CD4-positive, alpha-beta memory T cell (primary cell): Measurements from ENCODE around the gene SAP25. TPM values are rescaled to one million over a fixed set of nuclear protein-coding genes. Genes with fewer than 3 reads are reported as not detected.
"Not testable (repeated sequence)": the region's sequence is repeated elsewhere in the genome, so short reads cannot be mapped to it uniquely, and the experiment has no call there.

Experiments used
- CTCF ChIA-PET: fragments of 350-600 bp; sonication (Branson Sonifier 250); formaldehyde crosslinking; loops from one replicate; lab custom pipeline; 2021; ENCODE audit warnings: inconsistent platforms; ENCODE audit not compliant: partially characterized antibody; lab: Charles Lee
- POLR2A ChIA-PET: fragments of 350-600 bp; sonication (Branson Sonifier 250); formaldehyde crosslinking; loops from one replicate; lab custom pipeline; 2021; ENCODE audit not compliant: partially characterized antibody; lab: Charles Lee
- DNase-seq, 5 donors: peaks; one replicate each; pipeline versions ENCODE4 v3.0.0 to v3.0.0-alpha.2; 2020 to 2022; ENCODE audit warnings: mixed read lengths in 1 of 5
- H3K27ac ChIP-seq: one replicate; pipeline ENCODE4 v1.7.0; 2013; ENCODE audit warnings: low read depth, low read length
- H3K27me3 ChIP-seq: 2 replicates; pipeline ENCODE4 v1.7.0; 2013; ENCODE audit warnings: mild to moderate bottlenecking, low read length, moderate library complexity; ENCODE audit not compliant: insufficient read depth
- H3K36me3 ChIP-seq: 2 replicates; pipeline ENCODE4 v1.7.0; 2013; ENCODE audit warnings: mild to moderate bottlenecking, low read length, moderate library complexity; ENCODE audit not compliant: insufficient read depth
- H3K4me1 ChIP-seq: 2 replicates; pipeline ENCODE4 v1.7.0; 2013; ENCODE audit warnings: mild to moderate bottlenecking, low read length, moderate library complexity; ENCODE audit not compliant: insufficient read depth
- H3K4me3 ChIP-seq, 2 donors: one replicate each; pipeline ENCODE4 v1.7.0; 2013; ENCODE audit warnings: low read length in 2 of 2, mild to moderate bottlenecking in 1 of 2
- H3K9me3 ChIP-seq, 2 donors: one replicate each; pipeline ENCODE4 v1.7.0; 2013; ENCODE audit warnings: low read length in 2 of 2, control low read depth in 1 of 2; ENCODE audit not compliant: control insufficient read depth in 1 of 2
- H3K27ac Mint-ChIP-seq, 7 donors: one replicate each; pipeline ENCODE4 v1.8.0; 2020 to 2021; ENCODE audit warnings: mixed read lengths in 7 of 7, mild to moderate bottlenecking in 6 of 7, inconsistent platforms in 3 of 7, moderate library complexity in 3 of 7
- H3K27me3 Mint-ChIP-seq, 2 donors: one replicate each; pipeline ENCODE4 v1.8.0; 2020 to 2021; ENCODE audit warnings: mixed read lengths in 2 of 2
- H3K36me3 Mint-ChIP-seq, 2 donors: one replicate each; pipeline ENCODE4 v1.8.0; 2020 to 2021; ENCODE audit warnings: mixed read lengths in 2 of 2, inconsistent platforms in 1 of 2, mild to moderate bottlenecking in 1 of 2
- H3K4me1 Mint-ChIP-seq, 4 donors: one replicate each; pipeline ENCODE4 v1.8.0; 2020 to 2021; ENCODE audit warnings: mixed read lengths in 4 of 4, mild to moderate bottlenecking in 1 of 4
- H3K4me3 Mint-ChIP-seq, 8 donors: one replicate each; pipeline ENCODE4 v1.8.0; 2020 to 2021; ENCODE audit warnings: mixed read lengths in 8 of 8, mild to moderate bottlenecking in 7 of 8, moderate library complexity in 6 of 8, inconsistent platforms in 3 of 8
- H3K9me3 Mint-ChIP-seq, 8 donors: one replicate each; pipeline ENCODE4 v1.8.0; 2020 to 2021; ENCODE audit warnings: mixed read lengths in 8 of 8, mild to moderate bottlenecking in 5 of 8, inconsistent platforms in 3 of 8, moderate library complexity in 1 of 8
- intact Hi-C: fragments of 100-400 bp; cut with micrococcal nuclease; formaldehyde crosslinking; loops from one replicate; pipeline ENCODE4 v1.15.1; 2023
- polyA plus RNA-seq, 2 donors: library from polyadenylated mRNA; unstranded; fragments of 300-500 nt; fragmentation: Illumina TruSeq; gene quantifications; one replicate each; pipeline ENCODE4 v1.2.3, GENCODE V29; 2021
- total RNA-seq, 2 experiments: library from RNA; stranded (reverse); gene quantifications; one replicate each; pipeline ENCODE4 v1.2.3, GENCODE V29; 2021

Gene SAP25
- total and polyA plus RNA-seq, 4 experiments from 2014 or later: 0.72 to 126 (median 119) TPM; not detected in 1

- no peak for DNase-seq
- intact Hi-C loops: no loop called here
- H3K4me3 ChIP-seq: no peak overlapping the region
- H3K36me3 ChIP-seq: no peaks in the 10 kb centered on the region
- Mint-ChIP-seq H3K36me3 (no peaks in the 10 kb centered on the region), H3K9me3 (no peaks in the 10 kb centered on the region), H3K27ac (peak overlapping the region in 1 of 7 donors; percentile 26), H3K4me3 (no peak overlapping the region), H3K4me1 (peaks cover 0 to 2% (median 0%) of the 10 kb centered on the region in 4 donors), H3K27me3 (no peaks in the 10 kb centered on the region)
- no peaks in the 10 kb centered on the region for H3K27me3 ChIP-seq
- ChIA-PET CTCF (interaction anchor here (0.7 to 2.7 kb wide), 4 partner anchors 10 to 63 kb away, joined by 3 to 9 read pairs (median 6); no protein-coding TSS in a partner anchor), POLR2A (interaction anchor here (1.1 to 2.3 kb wide), 2 partner anchors 10 to 16 kb away, joined by 3 to 7 read pairs; no protein-coding TSS in a partner anchor)
- H3K27ac ChIP-seq: no peak overlapping the region
- no peaks in the 10 kb centered on the region for H3K9me3 ChIP-seq
- H3K4me1 ChIP-seq: no peaks in the 10 kb centered on the region
These were observed 41.3 kb downstream of the SAP25 start for GRCh38 chr7:100532165-100533022.

- POLR2A ChIA-PET: interaction anchor here (0.6 to 1.3 kb wide), 3 partner anchors 10 to 31 kb away, joined by 3 to 4 read pairs (median 3); partner anchors contain the start of gene AGFG2
These were observed 45.4 kb downstream of the SAP25 start for GRCh38 chr7:100528108-100528866.

GRCh38 chr7:100523192-100523591 is 50.5 kb downstream of the SAP25 start:
- POLR2A ChIA-PET, H3K4me1 Mint-ChIP-seq, H3K4me3 ChIP-seq, CTCF ChIA-PET, H3K27ac ChIP-seq, H3K27ac Mint-ChIP-seq, H3K27me3 Mint-ChIP-seq, H3K4me1 ChIP-seq, H3K27me3 ChIP-seq, H3K4me3 Mint-ChIP-seq, H3K36me3 Mint-ChIP-seq, intact Hi-C loops, DNase-seq, H3K9me3 Mint-ChIP-seq, H3K9me3 ChIP-seq, H3K36me3 ChIP-seq: not testable (repeated sequence)

More at GRCh38 chr7:100528108-100528866, 45.4 kb downstream of the SAP25 start:
- H3K27ac Mint-ChIP-seq, H3K4me1 ChIP-seq, H3K4me3 ChIP-seq, intact Hi-C loops, H3K27ac ChIP-seq, H3K4me1 Mint-ChIP-seq, H3K9me3 ChIP-seq, H3K36me3 Mint-ChIP-seq, DNase-seq, H3K9me3 Mint-ChIP-seq, H3K36me3 ChIP-seq, H3K4me3 Mint-ChIP-seq, H3K27me3 Mint-ChIP-seq, H3K27me3 ChIP-seq: not testable (repeated sequence)
- CTCF ChIA-PET: interaction anchor here (0.7 to 1.3 kb wide), 5 partner anchors 12 to 36 kb away, joined by 3 to 5 read pairs (median 3); no protein-coding TSS in a partner anchor

Other genes starting within 250 kb of the SAP25 start
- 100 to 1,000 TPM; 104 to 117 TPM for gene PILRB, start 215.8 kb downstream of the SAP25 start, total RNA-seq
- gene PILRB, start 215.8 kb downstream of the SAP25 start, polyA plus RNA-seq: 1 to 10 TPM; 1.1 to 5.2 TPM
- 1 to 10 TPM; 5.7 to 5.8 TPM for gene PILRA, start 200.4 kb downstream of the SAP25 start, total RNA-seq
- under 1 TPM in 1 of 2 donors, not detected in 1; 0.32 TPM for gene PILRA, start 200.4 kb downstream of the SAP25 start, polyA plus RNA-seq
- gene ZCWPW1, start 145.2 kb downstream of the SAP25 start, total RNA-seq: 10 to 100 TPM; 10.1 to 12.4 TPM
- gene ZCWPW1, start 145.2 kb downstream of the SAP25 start, polyA plus RNA-seq: 1 to 10 TPM; 5.0 to 6.1 TPM
- 10 to 100 TPM; 57.3 to 58.8 TPM for gene MEPCE, start 144.1 kb downstream of the SAP25 start, total RNA-seq
- gene MEPCE, start 144.1 kb downstream of the SAP25 start, polyA plus RNA-seq: 10 to 100 TPM in 1 of 2 donors, 1 to 10 TPM in 1; 7.9 to 11.8 TPM
- gene PPP1R35, start 137.4 kb downstream of the SAP25 start, total RNA-seq: 10 to 100 TPM; 77.7 to 83.8 TPM
- 10 to 100 TPM; 28.6 to 49.7 TPM for gene PPP1R35, start 137.4 kb downstream of the SAP25 start, polyA plus RNA-seq
- 1 to 10 TPM; 4.6 to 5.7 TPM for gene SPACDR, start 109.6 kb downstream of the SAP25 start, total RNA-seq
- gene SPACDR, start 109.6 kb downstream of the SAP25 start, polyA plus RNA-seq: under 1 TPM; 0.26 to 0.34 TPM
- gene TSC22D4, start 94.7 kb downstream of the SAP25 start, total RNA-seq: 100 to 1,000 TPM; 144 to 154 TPM
- gene TSC22D4, start 94.7 kb downstream of the SAP25 start, polyA plus RNA-seq: 10 to 100 TPM; 30.0 to 34.5 TPM
- gene NYAP1, start 90.0 kb downstream of the SAP25 start, total RNA-seq: under 1 TPM; 0.38 to 0.58 TPM
- gene NYAP1, start 90.0 kb downstream of the SAP25 start, polyA plus RNA-seq: not detected
- 10 to 100 TPM; 56.6 to 58.3 TPM for gene AGFG2, start 34.7 kb downstream of the SAP25 start, total RNA-seq
- 10 to 100 TPM; 19.7 to 35.6 TPM for gene AGFG2, start 34.7 kb downstream of the SAP25 start, polyA plus RNA-seq
- 100 to 1,000 TPM; 392 to 412 TPM for gene LRCH4, start 12.2 kb upstream of the SAP25 start, total RNA-seq
- gene LRCH4, start 12.2 kb upstream of the SAP25 start, polyA plus RNA-seq: 100 to 1,000 TPM; 119 to 167 TPM
- 1 to 10 TPM; 1.6 to 2.1 TPM for gene FBXO24, start 12.4 kb upstream of the SAP25 start, total RNA-seq
- gene FBXO24, start 12.4 kb upstream of the SAP25 start, polyA plus RNA-seq: under 1 TPM; 0.36 to 0.77 TPM
- 10 to 100 TPM in 1 of 2 experiments, 1 to 10 TPM in 1; 7.2 to 10.6 TPM for gene PCOLCE, start 28.5 kb upstream of the SAP25 start, total RNA-seq
- gene PCOLCE, start 28.5 kb upstream of the SAP25 start, polyA plus RNA-seq: 1 to 10 TPM; 1.3 to 1.6 TPM
- 10 to 100 TPM; 13.4 to 15.6 TPM for gene MOSPD3, start 38.6 kb upstream of the SAP25 start, total RNA-seq
- gene MOSPD3, start 38.6 kb upstream of the SAP25 start, polyA plus RNA-seq: 10 to 100 TPM; 24.6 to 32.1 TPM
- 1 to 10 TPM; 5.4 to 6.2 TPM for gene TFR2, start 67.7 kb upstream of the SAP25 start, total RNA-seq
- gene TFR2, start 67.7 kb upstream of the SAP25 start, polyA plus RNA-seq: 1 to 10 TPM in 1 of 2 donors, under 1 TPM in 1; 0.75 to 2.8 TPM
- gene ACTL6B, start 82.5 kb upstream of the SAP25 start, total RNA-seq: not detected
- not detected for gene ACTL6B, start 82.5 kb upstream of the SAP25 start, polyA plus RNA-seq
- 100 to 1,000 TPM; 138 to 144 TPM for gene GNB2, start 99.8 kb upstream of the SAP25 start, total RNA-seq
- gene GNB2, start 99.8 kb upstream of the SAP25 start, polyA plus RNA-seq: 10 to 100 TPM; 48.3 to 60.7 TPM
- gene GIGYF1, start 120.3 kb upstream of the SAP25 start, total RNA-seq: 100 to 1,000 TPM; 116 to 118 TPM
- 1 to 10 TPM in 1 of 2 donors, under 1 TPM in 1; 0.19 to 3.1 TPM for gene GIGYF1, start 120.3 kb upstream of the SAP25 start, polyA plus RNA-seq
- gene POP7, start 132.2 kb upstream of the SAP25 start, total RNA-seq: 10 to 100 TPM; 14.6 to 16.0 TPM
- gene POP7, start 132.2 kb upstream of the SAP25 start, polyA plus RNA-seq: 10 to 100 TPM; 43.7 to 49.9 TPM
- not detected for gene EPO, start 146.6 kb upstream of the SAP25 start, total RNA-seq
- gene EPO, start 146.6 kb upstream of the SAP25 start, polyA plus RNA-seq: not detected
- not detected for gene ZAN, start 159.7 kb upstream of the SAP25 start, total RNA-seq
- not detected for gene ZAN, start 159.7 kb upstream of the SAP25 start, polyA plus RNA-seq